Spleen (tissue), 11 donors: ENCODE results near the gene NPR2. TPM values are rescaled to one million over a fixed set of nuclear protein-coding genes. Genes with fewer than 3 reads are reported as not detected.

ENCODE experiments used
- DNase-seq: peaks from one replicate; pipeline ENCODE4 v3.0.0-alpha.2; 2020
- H3K27ac ChIP-seq, 8 donors: fragments of 200-600 bp; sonication (generic) in 7 of 8; 1 replicate in 4 of 8; 2 replicates in 4 of 8; pipeline versions ENCODE4 v1.5.0 to v1.8.0; 2016 to 2021; ENCODE audit warnings: inconsistent platforms in 4 of 8, mild to moderate bottlenecking in 4 of 8, moderate library complexity in 1 of 8
- H3K27me3 ChIP-seq, 7 donors: fragments of 200-600 bp; sonication (generic) in 6 of 7; replicated peaks in 1 of 7; 1 replicate in 4 of 7; 2 replicates in 3 of 7; pipeline versions ENCODE4 v1.5.0 to v1.8.0; 2016 to 2021; ENCODE audit warnings: inconsistent platforms in 3 of 7, mild to moderate bottlenecking in 1 of 7
- H3K36me3 ChIP-seq, 6 donors: fragments of 200-600 bp; sonication (generic) in 5 of 6; 1 replicate in 4 of 6; 2 replicates in 2 of 6; pipeline versions ENCODE4 v1.5.0 to v1.8.0; 2016 to 2021; ENCODE audit warnings: inconsistent platforms in 2 of 6
- H3K4me1 ChIP-seq, 6 donors: fragments of 200-600 bp; sonication (generic) in 5 of 6; 1 replicate in 3 of 6; 2 replicates in 3 of 6; pipeline versions ENCODE4 v1.5.0 to v1.8.0; 2016 to 2021; ENCODE audit warnings: inconsistent platforms in 3 of 6
- H3K4me3 ChIP-seq, 8 donors: fragments of 200-600 bp; sonication (generic) in 7 of 8; 1 replicate in 4 of 8; 2 replicates in 4 of 8; pipeline versions ENCODE4 v1.5.0 to v1.8.0; 2016 to 2021; ENCODE audit warnings: inconsistent platforms in 4 of 8, mild to moderate bottlenecking in 4 of 8, moderate library complexity in 2 of 8
- H3K9me3 ChIP-seq, 8 donors: fragments of 200-600 bp; sonication (generic) in 7 of 8; 1 replicate in 4 of 8; 2 replicates in 4 of 8; pipeline versions ENCODE4 v1.5.0 to v1.8.0; 2016 to 2021; ENCODE audit warnings: inconsistent platforms in 4 of 8
- CTCF ChIP-seq, 11 experiments: fragments of 200-600 bp in 7 of 11; fragments of 450-650 bp in 4 of 11; sonication (generic) in 4 of 11; IDR thresholded peaks in 8 of 11; conservative IDR thresholded peaks in 3 of 11; 1 replicate in 7 of 11; 2 replicates in 4 of 11; pipeline versions ENCODE4 v1.4.0 to v1.8.0; 2016 to 2021; ENCODE audit warnings: antibody characterized with exemption in 11 of 11, inconsistent platforms in 4 of 11, mild to moderate bottlenecking in 1 of 11
- POLR2A ChIP-seq, 3 donors: fragments of 450-650 bp; IDR thresholded peaks; one replicate each; pipeline ENCODE4 v1.5.1; 2017; ENCODE audit warnings: antibody characterized with exemption in 3 of 3, mild to moderate bottlenecking in 1 of 3
- POLR2AphosphoS5 ChIP-seq, 3 donors: sonication (generic); formaldehyde crosslinking; IDR thresholded peaks; one replicate each; pipeline ENCODE4 v1.5.1; 2017; ENCODE audit warnings: antibody characterized with exemption in 3 of 3
- WGBS, 5 donors: extraction: QIAGEN DNeasy Blood & Tissue Kit in 3 of 5; methylation state at CpG; one replicate each; pipeline versions ENCODE4 v1.1.5 to v1.1.7; 2013 to 2018; 5-methylcytosine and 5-hydroxymethylcytosine counted together
- intact Hi-C: fragments of 100-400 bp; cut with DNase I; formaldehyde crosslinking; loops from one replicate; pipeline ENCODE4 v1.15.0; 2023; ENCODE audit warnings: low total_unique reads
- polyA plus RNA-seq, 3 donors: library from polyadenylated mRNA; stranded (reverse); fragments of 200-250 nt; gene quantifications; one replicate each; pipeline ENCODE4 v1.2.1, GENCODE V29; 2013
- total RNA-seq, 7 donors: library from RNA; depleted of rRNA in 3 of 7; stranded (reverse); fragments of >200 nt in 3 of 7; fragmentation: NEBNext Ultra II Directional in 4 of 7; extraction: Animal tissue kit (Norgen Biotek cat#: 25700) in 4 of 7; gene quantifications; one replicate each; pipeline versions ENCODE4 v1.1.0 to v1.2.1, GENCODE V29; 2016 to 2021
- donor health status: healthy with polysubstance abuse.
- donor health status: DM: no; HTN: no; CAD: no; lungs with moderate emphysema.
- donor health status: DM: no; HTN: no; CAD: no.
- donor health status: Bipolar disorder and iron deficiency.
- donor health status: healthy.
- donor health status: DM: no; HTN: no; CAD: no.
- donor health status: DM: yes; HTN: yes; CAD: no.

The NPR2 gene
- total and polyA plus RNA-seq, 10 donors: 5.8 to 17.1 (median 7.5) TPM

GRCh38 chr9:35852267-35852815 lies 61.0 kb downstream of the NPR2 start:
- 83 to 96% (median 87%) methylated on average over 2 of the region's 2 CpGs for WGBS, 5 donors
- DNase-seq: no peak
- H3K27ac ChIP-seq: no peak overlapping the region
- H3K27me3 ChIP-seq: peaks cover 0 to 23% (median 0%) of the 10 kb centered on the region in 7 donors
- H3K4me3 ChIP-seq: no peak overlapping the region
- peaks cover 0 to 2% (median 0%) of the 10 kb centered on the region in 6 donors for H3K36me3 ChIP-seq
- H3K9me3 ChIP-seq: no peaks in the 10 kb centered on the region
- intact Hi-C loops: no loop called here
- H3K4me1 ChIP-seq: peaks cover 0 to 27% (median 14%) of the 10 kb centered on the region in 6 donors
- TF ChIP-seq CTCF (IDR thresholded peaks at IDR 0.05 in 8 of 11, conservative IDR thresholded peaks at IDR 0.05 in 3 of 11): no peak
- no peak for TF ChIP-seq POLR2AphosphoS5 (IDR thresholded peaks at IDR 0.05)
- TF ChIP-seq POLR2A (IDR thresholded peaks at IDR 0.05): no peak

GRCh38 chr9:35852876-35853865 lies 61.8 kb downstream of the NPR2 start:
- Histone ChIP-seq H3K27me3 (peaks cover 0 to 23% (median 0%) of the 10 kb centered on the region in 7 donors), H3K4me3 (no peak overlapping the region), H3K4me1 (peaks cover 0 to 19% (median 6%) of the 10 kb centered on the region in 6 donors), H3K27ac (no peak overlapping the region), H3K9me3 (no peaks in the 10 kb centered on the region), H3K36me3 (no peaks in the 10 kb centered on the region)
- peak; percentile 64 for DNase-seq
- intact Hi-C loops: no loop called here
- WGBS, 5 donors: 83 to 86% (median 84%) methylated on average over 20 to 25 of the region's 25 CpGs
- TF ChIP-seq POLR2AphosphoS5 (IDR thresholded peaks at IDR 0.05) (no peak), CTCF (IDR thresholded peaks at IDR 0.05 in 8 of 11, conservative IDR thresholded peaks at IDR 0.05 in 3 of 11) (no peak), POLR2A (IDR thresholded peaks at IDR 0.05) (no peak)

GRCh38 chr9:35854091-35854762 lies 62.8 kb downstream of the NPR2 start:
- peaks cover 0 to 23% (median 0%) of the 10 kb centered on the region in 7 donors for H3K27me3 ChIP-seq
- TF ChIP-seq CTCF (IDR thresholded peaks at IDR 0.05 in 8 of 11, conservative IDR thresholded peaks at IDR 0.05 in 3 of 11): no peak
- intact Hi-C loops: no loop called here
- DNase-seq: peak; percentile 29
- peaks cover 0 to 10% (median 2%) of the 10 kb centered on the region in 6 donors for H3K4me1 ChIP-seq
- H3K36me3 ChIP-seq: no peaks in the 10 kb centered on the region
- no peaks in the 10 kb centered on the region for H3K9me3 ChIP-seq
- no peak overlapping the region for H3K27ac ChIP-seq
- WGBS, 5 donors: 86 to 96% (median 92%) methylated on average over 7 of the region's 7 CpGs
- H3K4me3 ChIP-seq: no peak overlapping the region
